Astrocyte of the spinal cord (primary cell): ENCODE results near the gene JMJD7.

Experiments
- DNase-seq: peaks from one replicate; pipeline ENCODE4 v3.0.0; 2011; ENCODE audit warnings: low read depth, low spot score
- H3K4me3 ChIP-seq: 2 replicates; pipeline ENCODE4 v1.5.1; 2011; ENCODE audit warnings: low read depth, mild to moderate bottlenecking, low read length, moderate library complexity
- in situ Hi-C: cut with HindIII; loops from 2 replicates; pipeline ENCODE4 v1.10.0; 2017; ENCODE audit warnings: low sequenced_read_pairs
- TF ChIP-seq, protein P1 (sequence below): IDR thresholded peaks from 2 replicates; pipeline ENCODE4 v1.5.1; 2012; ENCODE audit warnings: low read depth, mild to moderate bottlenecking, low read length, inconsistent platforms

JMJD7 gene

DNA sequence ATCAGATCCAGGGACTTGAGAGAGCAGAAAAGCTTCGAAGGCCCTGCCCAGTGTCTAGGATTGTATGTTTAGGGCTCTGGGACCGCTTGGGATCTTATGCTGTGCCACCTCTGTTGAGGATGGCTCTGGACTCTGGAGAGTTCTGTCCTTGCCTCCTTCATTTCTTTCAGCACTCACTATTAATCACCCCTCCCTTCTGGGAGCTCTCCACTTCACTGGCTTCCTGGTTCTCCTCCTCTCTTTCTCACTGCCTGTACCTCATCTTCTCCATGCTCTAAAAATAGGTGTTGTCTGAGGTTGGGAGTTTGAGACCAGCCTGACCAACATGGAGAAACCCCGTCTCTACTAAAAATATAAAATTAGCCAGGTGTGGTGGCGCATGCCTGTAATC, 36.4 kb upstream of the JMJD7 start:
- TF ChIP-seq, protein P1, sequence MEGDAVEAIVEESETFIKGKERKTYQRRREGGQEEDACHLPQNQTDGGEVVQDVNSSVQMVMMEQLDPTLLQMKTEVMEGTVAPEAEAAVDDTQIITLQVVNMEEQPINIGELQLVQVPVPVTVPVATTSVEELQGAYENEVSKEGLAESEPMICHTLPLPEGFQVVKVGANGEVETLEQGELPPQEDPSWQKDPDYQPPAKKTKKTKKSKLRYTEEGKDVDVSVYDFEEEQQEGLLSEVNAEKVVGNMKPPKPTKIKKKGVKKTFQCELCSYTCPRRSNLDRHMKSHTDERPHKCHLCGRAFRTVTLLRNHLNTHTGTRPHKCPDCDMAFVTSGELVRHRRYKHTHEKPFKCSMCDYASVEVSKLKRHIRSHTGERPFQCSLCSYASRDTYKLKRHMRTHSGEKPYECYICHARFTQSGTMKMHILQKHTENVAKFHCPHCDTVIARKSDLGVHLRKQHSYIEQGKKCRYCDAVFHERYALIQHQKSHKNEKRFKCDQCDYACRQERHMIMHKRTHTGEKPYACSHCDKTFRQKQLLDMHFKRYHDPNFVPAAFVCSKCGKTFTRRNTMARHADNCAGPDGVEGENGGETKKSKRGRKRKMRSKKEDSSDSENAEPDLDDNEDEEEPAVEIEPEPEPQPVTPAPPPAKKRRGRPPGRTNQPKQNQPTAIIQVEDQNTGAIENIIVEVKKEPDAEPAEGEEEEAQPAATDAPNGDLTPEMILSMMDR = no peak
- DNase-seq = no peak
- H3K4me3 ChIP-seq = no peak overlapping the region
- in situ Hi-C loops = no loop called here

DNA sequence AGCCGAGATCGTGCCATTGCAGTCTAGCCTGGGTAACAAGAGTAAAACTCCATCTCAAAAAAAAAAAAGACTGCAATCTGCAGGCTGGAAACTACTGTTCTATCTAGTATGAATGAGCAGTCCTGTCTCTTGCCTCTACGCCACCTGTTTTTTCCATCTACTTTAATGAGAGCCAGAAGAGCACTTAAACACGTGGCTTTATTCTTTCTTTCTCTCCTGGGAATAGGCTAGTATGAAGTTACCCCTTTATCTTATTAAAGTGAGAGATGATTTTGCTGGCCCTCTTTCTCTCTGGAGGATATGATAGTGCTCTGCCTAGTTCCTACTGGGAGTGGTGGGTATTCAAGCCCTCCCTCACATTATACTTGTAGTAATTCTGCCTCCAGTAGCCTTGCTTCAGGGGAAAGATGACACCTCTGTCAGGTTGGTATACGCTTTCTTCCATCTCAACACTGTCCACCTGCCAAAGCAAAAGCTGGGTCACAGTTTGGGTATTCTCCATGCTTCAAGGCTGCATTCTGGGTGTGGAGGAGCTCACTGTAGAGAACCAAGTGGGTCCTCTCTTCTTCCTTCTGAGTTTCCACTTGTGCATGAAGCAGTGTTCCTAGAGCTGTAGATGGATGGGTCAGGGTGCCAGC, 35.8 kb upstream of the JMJD7 start:
- H3K4me3 ChIP-seq = no peak overlapping the region
- no peak for DNase-seq
- TF ChIP-seq, protein P1 = no peak
- in situ Hi-C loops = no loop called here

DNA sequence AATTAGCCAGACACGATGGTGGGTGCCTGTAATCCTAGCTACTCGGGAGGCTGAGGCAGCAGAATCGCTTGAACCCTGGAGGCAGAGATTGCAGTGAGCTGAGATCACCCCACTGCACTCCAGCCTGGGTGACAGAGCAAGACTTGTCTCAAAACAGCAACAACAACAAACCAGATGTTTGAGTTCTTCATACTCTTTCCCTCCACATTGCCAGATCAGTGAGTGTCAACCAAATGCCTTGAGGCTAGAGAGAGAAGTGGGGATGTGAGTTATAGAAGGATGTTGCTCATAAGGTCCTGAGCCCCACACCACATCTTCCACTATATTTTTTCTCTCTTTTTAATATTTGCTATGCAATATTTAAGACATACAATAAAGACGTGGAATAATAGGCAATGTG, 33.8 kb upstream of the JMJD7 start:
- TF ChIP-seq, protein P1 = no peak
- DNase-seq = no peak
- in situ Hi-C loops = no loop called here
- no peak overlapping the region for H3K4me3 ChIP-seq

DNA sequence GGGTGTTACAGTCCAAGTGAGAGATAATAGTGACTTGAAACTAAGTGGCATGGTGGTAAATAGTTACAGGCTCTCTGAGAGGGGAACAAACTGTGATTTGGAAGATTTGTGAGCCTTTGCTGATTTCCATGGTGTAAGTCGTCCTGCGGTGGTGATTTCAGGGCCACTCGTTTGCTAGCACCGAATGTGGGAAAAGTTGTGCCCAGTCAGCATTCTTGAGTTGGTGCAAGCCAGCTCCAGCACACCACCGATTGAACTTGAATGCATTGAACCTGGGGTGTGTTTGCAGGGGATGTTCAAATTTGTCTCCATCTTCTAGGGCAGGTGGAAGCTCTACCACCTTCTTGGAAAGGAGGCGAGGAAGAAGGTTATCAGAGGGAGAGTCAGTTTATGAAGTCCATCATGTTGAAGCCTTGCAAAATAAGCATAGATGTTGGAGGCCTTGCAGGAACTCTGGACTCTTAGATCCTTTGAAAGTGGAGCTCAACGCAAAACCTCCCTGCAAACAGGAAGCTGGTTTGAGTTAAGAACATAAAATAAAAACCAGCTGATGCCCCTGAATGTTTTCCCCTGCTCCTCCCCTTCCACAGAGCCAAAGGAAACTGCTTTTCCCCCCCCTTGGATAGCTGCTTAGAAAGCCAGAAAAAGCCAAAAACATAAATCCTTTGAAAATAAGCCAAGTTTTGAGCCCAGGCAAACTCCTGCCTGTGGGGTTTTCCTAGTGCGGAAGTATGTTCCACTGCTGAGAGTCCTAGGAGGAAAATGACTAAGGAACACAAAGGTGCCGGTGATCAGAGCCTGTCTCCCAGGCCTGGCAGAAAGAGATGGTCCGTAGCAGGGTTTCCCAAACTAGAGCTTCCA, 31.7 kb upstream of the JMJD7 start:
- TF ChIP-seq, protein P1 = no peak
- peak; percentile 62 for DNase-seq
- in situ Hi-C loops = no loop called here
- no peak overlapping the region for H3K4me3 ChIP-seq

DNA sequence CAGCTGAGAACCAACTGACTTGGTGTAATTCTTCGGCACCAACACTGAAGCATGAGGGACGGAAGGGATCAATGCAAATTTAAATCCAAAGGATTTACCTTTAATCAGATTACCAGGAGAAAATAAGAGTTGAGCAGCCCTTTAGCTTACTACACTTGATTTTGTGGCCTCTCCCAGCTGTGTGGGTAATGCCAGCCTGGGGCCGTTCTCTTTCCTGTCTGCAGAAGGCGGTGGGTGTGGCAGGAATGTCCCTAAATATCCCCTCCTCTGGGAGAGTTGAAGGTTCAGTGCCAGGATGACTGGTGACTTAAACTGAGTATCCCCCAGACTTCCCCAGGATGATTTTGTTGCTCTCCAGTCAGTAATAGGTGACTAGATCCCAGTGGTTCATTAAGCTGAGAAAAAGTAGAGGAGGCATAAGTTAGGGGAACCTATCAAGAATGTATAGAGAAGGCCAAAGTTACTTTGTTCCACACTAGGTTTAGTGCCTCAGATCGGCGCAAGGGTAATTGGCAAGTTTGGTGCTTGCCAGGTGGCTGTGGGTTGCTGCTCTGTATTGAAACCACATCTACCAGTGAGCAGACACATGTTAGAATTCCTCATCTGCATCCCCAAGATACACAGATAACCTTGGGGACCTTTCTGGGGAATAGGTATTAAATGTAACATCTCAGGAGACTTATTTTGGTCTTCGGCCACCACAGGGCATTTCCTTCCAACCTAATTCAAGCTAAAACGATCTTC, 30.5 kb upstream of the JMJD7 start:
- in situ Hi-C loops = no loop called here

More for the DNA sequence above, 30.5 kb upstream of the JMJD7 start:
- no peak for DNase-seq
- TF ChIP-seq, protein P1 = no peak
- no peak overlapping the region for H3K4me3 ChIP-seq
